Stimulated activated naive CD4-positive, alpha-beta T cell treated with Interleukin-2 at 50 U/mL for 16 hours (primary cell): Measurements from ENCODE around the gene HLCS.

Experiments used
- DNase-seq: peaks from one replicate; lab custom pipeline; 2025; lab: John Stamatoyannopoulos, UW

Gene HLCS

DNA sequence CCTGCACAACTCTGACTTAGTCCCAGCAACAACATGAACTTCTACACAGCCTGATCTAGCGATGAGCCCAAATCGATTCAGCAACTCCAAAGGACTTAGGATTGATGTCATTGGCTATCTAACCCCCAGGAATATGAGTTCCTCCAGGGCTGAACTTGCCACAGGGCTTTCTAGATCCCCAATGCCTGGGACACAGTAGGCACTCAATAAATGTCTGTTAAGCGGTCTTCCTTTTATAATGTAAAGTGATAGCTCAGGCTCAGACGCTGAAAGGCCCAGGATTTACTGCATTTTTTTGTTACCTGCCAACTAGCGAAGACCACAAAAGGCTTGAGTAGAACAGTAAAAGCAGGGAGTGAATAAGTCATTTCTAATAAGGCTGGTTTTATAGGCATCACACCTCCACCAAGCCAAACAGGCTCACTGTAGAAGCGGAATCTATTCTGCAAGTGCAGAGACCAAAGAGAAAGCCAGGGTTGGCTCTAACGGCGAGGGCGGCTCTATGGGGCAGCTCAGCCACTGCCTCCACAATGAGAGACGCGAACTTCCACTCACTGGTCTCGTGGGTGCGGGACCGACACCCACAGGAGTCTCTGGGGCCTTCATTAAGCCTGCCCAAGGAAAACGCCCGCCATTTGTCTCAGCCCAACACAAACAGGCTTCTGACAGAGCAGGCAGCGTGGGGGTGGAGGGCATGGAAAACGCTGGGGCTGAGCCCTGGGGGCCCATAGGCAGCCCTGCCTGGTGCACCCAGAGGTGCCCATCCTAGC is 52.0 kb downstream of the HLCS start:
- no peak for DNase-seq

- DNase-seq: no peak
Observed at GRCh38 chr21:36913247-36914169, 53.0 kb downstream of the HLCS start.

DNA sequence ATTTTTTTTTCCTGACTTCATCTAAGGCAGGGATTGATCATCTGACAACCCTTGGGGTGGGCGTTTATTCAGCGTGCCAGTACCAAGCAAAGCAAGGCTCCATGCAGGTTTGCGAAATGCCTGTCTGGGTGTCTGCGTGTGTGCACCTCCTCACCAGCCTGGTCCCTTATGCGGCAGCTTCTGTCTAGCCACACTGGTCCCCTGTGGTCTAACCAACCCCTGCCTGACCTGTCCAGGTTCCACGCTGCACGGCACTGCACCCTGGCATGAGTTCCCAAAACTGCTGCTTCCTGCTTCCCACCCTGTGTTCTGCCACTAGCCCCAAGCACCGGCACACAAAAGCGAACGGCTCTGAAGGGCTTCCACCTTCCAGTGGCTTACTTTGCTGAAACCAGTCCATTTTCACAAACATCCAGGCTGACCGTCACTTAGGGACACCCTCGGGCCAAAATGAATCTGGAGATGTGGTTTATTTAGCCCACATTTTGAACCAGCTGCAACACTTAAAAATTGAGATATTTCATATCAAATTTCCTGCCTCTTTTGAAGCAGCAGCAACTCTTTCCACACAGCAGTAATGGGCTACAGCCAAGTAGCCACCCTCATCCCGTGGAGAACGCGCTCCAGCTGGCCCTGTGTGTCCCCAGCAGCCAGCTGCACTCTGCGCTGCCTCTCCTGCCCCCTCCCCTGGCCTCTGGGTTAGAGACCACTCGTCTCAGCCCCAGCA is 55.7 kb downstream of the HLCS start:
- DNase-seq: no peak

GRCh38 chr21:36909901-36910561 is 56.4 kb downstream of the HLCS start:
- DNase-seq: peak; percentile 13

GRCh38 chr21:36909423-36909822 is 57.0 kb downstream of the HLCS start:
- no peak for DNase-seq

DNA sequence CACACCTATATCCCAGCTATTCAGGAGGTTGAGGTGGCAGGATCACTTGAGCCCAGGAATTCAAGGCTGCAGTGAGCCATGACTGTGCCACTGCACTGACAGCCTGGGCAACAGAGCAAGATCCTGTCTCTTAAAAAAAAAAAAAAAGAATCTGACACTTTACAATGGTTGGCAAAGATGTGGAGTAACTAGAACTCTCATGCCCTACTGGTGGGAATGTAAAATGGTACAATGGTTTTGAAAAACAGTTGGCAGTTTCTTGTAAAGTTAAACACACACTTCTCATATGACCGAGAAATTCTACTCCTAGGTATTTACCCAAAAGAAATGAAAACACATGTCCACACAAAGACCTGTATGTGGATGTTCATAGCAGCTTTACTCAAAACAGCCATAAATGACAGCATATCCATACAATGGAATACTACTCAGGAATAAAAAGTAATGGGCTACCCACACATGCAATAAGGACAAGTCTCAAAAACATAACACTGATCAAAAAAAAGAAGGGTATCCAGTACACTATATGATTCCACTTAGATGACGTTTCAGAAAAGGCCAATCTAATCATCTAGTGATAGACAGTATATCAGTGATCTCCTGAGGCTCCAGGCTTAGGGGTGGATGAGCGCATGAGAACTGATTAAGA is 58.1 kb downstream of the HLCS start:
- no peak for DNase-seq

GRCh38 chr21:36904093-36904666 is 62.3 kb downstream of the HLCS start:
- DNase-seq: no peak

GRCh38 chr21:36902793-36903192 is 63.7 kb downstream of the HLCS start:
- no peak for DNase-seq

GRCh38 chr21:36902331-36902730 is 64.1 kb downstream of the HLCS start:
- DNase-seq: no peak

- no peak for DNase-seq
Observed at GRCh38 chr21:36901575-36901974, 64.9 kb downstream of the HLCS start.

DNA sequence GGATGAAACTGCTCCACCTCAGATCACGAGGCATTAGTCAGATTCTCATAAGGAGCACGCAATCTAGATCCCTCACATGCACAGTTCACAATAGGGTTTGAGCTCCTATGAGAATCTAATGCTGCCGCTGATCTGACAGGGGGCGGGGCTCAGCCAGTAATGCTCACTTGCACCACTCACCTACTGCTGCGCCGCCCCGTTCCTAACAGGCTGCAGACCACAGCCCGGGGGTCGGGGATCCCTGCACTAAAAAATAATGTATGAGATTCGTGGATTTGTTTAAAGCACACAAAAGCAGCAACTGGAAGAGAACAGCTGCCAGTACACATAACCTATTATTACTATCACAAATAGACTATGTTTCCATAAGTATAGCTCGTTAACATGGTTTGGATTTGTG is 72.9 kb downstream of the HLCS start:
- DNase-seq: no peak

DNA sequence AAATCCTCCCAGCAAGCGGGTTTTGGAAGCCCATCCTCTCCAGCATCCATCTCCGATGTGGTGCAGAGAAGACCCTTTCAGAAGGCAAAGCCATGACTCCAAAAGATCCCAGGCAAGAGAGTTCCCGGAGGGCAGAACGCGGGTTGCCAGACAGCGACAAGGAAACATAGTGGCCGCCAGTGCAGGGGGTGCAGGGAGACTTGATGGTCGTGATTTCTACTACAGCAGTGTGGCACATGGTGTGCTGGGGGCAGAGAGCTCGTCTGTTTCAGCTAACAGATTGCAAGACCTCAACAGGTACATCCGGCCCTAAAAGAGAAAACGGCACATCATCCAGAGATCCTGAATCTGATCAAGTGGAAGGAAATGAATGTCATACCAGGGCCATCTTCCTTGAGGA is 74.3 kb downstream of the HLCS start:
- DNase-seq: no peak

DNA sequence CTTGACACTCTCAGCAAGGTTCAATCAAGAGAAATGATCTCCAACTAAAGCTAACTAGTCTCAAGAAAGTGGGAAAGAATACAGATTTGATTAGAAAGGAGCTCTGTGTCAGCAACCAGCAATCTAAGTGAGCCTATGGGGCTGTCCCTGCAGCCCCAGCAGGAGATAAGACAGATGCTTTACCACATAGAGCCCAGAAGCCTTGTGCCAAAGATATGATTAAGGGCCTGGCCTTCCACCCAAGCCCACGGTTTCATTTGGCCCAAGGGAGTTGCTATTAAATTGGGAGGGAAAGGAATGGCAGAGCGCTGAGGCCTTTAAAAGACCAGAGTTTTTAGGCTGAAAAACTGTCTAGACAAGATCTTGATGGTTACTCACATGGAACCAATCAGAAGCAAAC is 74.8 kb downstream of the HLCS start:
- DNase-seq: no peak

DNA sequence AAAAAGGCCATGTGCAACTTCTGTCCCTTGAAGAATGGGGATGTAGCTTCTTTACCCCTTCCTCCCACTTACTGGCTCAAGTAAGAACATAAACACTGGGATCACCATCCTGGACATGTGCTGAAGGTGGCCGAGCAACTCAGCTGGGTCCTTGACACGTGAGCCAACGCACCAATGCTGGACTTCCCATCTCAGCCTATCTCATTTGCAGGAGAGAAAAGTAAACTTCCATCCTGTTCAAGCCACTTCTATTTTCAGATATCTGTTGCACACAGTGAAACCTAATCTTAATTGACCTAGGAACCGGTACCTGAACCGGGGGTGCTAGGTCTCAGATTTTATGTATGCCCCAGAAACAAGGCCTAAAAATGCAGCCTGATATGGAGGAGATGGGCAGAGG is 75.3 kb downstream of the HLCS start:
- no peak for DNase-seq

DNA sequence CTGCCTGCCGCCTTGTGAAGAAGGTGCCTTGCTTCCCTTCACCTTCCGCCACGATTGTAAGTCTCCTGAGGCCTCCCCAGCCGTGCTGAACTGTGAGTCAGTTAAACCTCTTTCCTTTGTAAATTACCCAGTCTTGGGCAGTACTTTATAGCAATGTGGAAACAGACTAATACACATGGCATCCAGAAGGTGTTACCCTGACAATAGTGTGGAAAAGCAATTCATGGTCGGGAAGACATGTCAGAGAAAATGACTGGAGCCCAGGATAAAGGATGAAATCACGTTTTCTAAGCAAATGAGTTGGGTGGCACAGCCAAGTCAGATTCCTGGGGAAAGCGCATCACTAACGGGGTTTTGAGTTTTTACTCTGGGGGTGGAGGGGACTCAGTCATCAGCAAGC is 76.4 kb downstream of the HLCS start:
- DNase-seq: no peak

DNA sequence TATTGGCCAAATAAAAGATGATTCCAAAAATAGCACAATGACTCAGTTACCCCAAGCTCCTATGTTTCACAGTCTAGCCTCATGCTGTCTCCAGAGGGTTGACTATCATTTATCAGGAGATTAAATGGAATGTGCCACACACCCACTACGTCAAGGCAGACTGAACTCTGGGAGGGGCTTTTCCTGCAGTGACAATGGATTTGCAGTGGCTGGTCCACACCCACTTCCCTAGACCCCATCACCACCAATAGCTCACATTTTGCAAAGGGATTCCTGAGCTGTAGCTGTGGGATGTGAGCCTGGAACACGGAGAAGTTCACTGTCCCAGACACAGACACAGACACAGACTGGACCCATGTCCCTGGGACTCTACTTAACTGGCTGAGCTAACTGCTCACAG is 77.1 kb downstream of the HLCS start:
- no peak for DNase-seq

- no peak for DNase-seq
Observed at GRCh38 chr21:36888466-36888865, 78.0 kb downstream of the HLCS start.

DNA sequence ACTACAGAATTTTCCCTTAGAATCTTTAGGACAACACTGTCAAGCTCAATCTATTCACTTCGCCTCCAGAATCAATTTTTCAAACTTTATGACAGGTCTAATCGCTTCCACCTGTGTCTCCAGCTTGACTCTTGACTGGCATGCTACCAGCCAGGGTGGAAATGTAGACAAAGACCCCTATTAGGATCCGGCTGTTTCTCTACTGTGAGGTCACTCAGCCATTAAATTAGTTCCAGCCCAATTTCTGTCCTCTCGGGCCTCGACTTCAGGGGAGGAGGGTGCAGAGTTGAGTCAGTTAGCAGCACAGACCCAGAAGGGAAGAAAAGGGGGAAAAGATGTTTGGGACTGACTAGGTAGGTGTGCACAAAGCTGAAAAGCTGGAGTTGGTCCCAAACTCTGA is 78.5 kb downstream of the HLCS start:
- no peak for DNase-seq

DNA sequence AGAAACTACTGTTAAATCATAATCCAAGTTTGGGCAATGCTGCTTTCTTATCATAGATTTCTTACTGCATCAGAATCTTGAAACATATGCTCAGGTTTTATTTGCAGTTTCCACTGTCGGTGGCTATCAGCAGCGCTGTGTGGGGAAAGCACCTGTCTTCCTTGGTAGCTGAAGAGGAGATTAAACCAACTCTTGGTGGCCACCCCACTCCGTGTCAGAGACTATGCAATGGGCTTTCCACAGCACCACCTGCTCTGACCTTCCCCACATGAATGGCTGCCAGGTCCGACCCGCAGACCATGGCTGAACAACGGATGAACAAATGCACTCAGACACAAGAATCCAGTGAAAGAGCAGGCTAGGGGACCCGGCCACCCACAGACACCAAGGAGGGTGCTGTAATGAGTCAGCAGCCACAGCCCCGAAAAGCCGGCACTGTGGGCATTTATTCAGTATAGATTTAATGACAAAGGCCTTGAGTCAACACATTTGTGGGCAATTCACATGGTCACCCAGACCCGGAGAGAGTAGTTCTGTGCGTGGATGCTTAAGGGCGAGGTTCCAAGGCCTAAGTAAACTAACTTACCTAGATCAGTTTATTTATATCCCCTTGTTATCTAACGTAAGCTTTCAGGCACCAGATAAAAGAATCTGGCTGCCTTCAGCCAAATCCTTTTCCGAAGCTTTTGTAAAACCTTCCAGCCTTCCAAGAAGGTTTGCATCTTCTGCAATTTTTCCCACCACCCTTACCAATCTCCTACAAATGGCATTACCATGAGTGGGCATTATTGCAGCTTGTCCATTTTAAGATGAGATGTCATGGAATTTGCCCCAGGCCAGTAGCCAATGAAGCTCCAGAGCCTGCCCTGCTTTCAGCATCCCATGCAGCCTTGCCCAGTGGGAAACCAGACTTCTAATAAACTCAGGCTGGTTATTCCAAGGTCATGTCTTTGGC is 82.7 kb downstream of the HLCS start:
- no peak for DNase-seq

DNA sequence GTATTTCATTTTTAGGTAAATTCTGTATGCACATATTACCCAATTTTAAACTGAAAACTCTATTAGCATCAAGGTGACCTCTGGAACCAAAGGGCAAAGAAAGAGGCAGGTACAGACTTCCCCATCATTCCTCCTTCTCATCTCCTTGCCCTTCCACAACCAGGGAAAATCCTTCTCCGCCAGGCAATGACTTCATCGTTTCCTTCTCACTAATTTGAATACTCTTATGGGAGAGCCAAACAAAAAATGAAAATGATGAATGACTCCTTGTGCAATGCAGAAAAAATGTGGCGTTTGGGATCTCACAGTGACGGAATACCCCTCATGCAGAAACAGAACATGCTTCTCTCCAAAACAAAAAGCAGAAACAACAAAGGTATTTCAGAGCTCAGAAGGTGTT is 83.7 kb downstream of the HLCS start:
- DNase-seq: no peak
